SK-N-MC (cell line): ENCODE results near the gene IFNB1.

Experiments
- DNase-seq: peaks from one replicate; pipeline ENCODE4 v3.0.0-alpha.2; 2011; ENCODE audit warnings: low read depth, low spot score
- H3K27ac ChIP-seq: fragments of 200-600 bp; sonication (generic); 2 replicates; pipeline ENCODE4 v1.5.1; 2016; ENCODE audit warnings: mixed run types
- H3K36me3 ChIP-seq: fragments of 200-600 bp; sonication (generic); 2 replicates; pipeline ENCODE4 v1.6.1; 2017; ENCODE audit warnings: antibody characterized with exemption, low read length, mixed read lengths; ENCODE audit not compliant: insufficient read depth
- H3K4me3 ChIP-seq: fragments of 200-600 bp; sonication (generic); 2 replicates; pipeline ENCODE4 v1.5.1; 2016
- H3K9ac ChIP-seq: fragments of 200-600 bp; sonication (generic); 2 replicates; pipeline ENCODE4 v1.8.0; 2017; ENCODE audit warnings: mixed run types, mixed read lengths; ENCODE audit not compliant: insufficient read length
- H3K9me3 ChIP-seq: fragments of 200-600 bp; sonication (generic); 2 replicates; pipeline ENCODE4 v1.6.1; 2017; ENCODE audit warnings: low read depth, mild to moderate bottlenecking, antibody characterized with exemption, low read length, moderate library complexity, mixed read lengths
- EZH2 ChIP-seq: fragments of 200-600 bp; sonication (generic); IDR thresholded peaks from one replicate; pipeline ENCODE4 v1.6.1; 2017; ENCODE audit warnings: antibody characterized with exemption
- FOXP2 ChIP-seq: optimal IDR thresholded peaks from 2 replicates; pipeline ENCODE3; 2011; ENCODE audit warnings: mild to moderate bottlenecking, moderate library complexity; ENCODE audit not compliant: insufficient read depth; ENCODE audit errors: extremely low read length, control extremely low read depth
- POLR2AphosphoS5 ChIP-seq: IDR thresholded peaks from 2 replicates; pipeline ENCODE4 v1.6.1; 2012; ENCODE audit warnings: mild to moderate bottlenecking, low read depth, low read length, borderline replicate concordance

Gene IFNB1

DNA sequence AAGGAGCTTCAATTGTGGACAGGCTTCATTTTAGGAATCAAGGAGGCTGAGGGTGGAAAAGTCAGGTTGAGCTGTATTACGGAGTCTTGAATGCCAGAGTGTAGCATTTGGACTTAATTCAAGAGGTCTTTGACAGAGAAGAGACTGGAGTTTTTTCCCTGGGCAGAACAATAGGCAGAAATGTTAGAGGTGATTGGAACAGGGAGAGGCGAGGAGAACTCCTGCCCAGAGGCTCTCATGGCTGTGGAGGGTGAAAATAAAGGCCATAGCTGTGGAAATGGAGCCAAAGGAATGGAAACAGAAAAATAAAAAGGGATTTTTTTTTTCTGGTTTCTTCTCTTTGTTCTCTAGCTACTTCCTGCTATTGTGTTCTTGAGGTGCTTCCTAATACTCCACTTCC, 3.7 kb upstream of the IFNB1 start:
- no peak overlapping the region for H3K27ac ChIP-seq
- H3K9me3 ChIP-seq, result no peaks in the 10 kb centered on the region; the same call in 1 of the 2 replicates
- H3K36me3 ChIP-seq, result no peaks in the 10 kb centered on the region
- TF ChIP-seq POLR2AphosphoS5 (no peak), FOXP2 (no peak), EZH2 (no peak)
- no peak overlapping the region for H3K4me3 ChIP-seq
- H3K9ac ChIP-seq, result no peak overlapping the region
- no peak for DNase-seq

- TF ChIP-seq FOXP2 (no peak), POLR2AphosphoS5 (no peak), EZH2 (no peak)
- Histone ChIP-seq H3K4me3 (no peak overlapping the region), H3K36me3 (no peaks in the 10 kb centered on the region), H3K9ac (no peak overlapping the region), H3K27ac (no peak overlapping the region), H3K9me3 (no peaks in the 10 kb centered on the region; the same call in 1 of the 2 replicates)
- no peak for DNase-seq
Measured at GRCh38 chr9:21080793-21081192, 3.1 kb upstream of the IFNB1 start.

GRCh38 chr9:21078702-21079101, 960 bp upstream of the IFNB1 start:
- TF ChIP-seq EZH2, result no peak
- TF ChIP-seq FOXP2, result no peak
- TF ChIP-seq POLR2AphosphoS5, result no peak
- Histone ChIP-seq H3K27ac (no peak overlapping the region), H3K9me3 (no peaks in the 10 kb centered on the region), H3K4me3 (no peak overlapping the region), H3K9ac (no peak overlapping the region), H3K36me3 (no peaks in the 10 kb centered on the region)
- DNase-seq, result no peak

- H3K4me3 ChIP-seq, result no peak overlapping the region
- TF ChIP-seq POLR2AphosphoS5 (no peak), FOXP2 (no peak), EZH2 (no peak)
- DNase-seq, result no peak
- no peak overlapping the region for H3K9ac ChIP-seq
- H3K27ac ChIP-seq, result no peak overlapping the region
- no peaks in the 10 kb centered on the region for H3K36me3 ChIP-seq
- H3K9me3 ChIP-seq, result no peaks in the 10 kb centered on the region
Measured at GRCh38 chr9:21075484-21075883, 2.3 kb downstream of the IFNB1 start.

GRCh38 chr9:21070906-21071305, 6.8 kb downstream of the IFNB1 start:
- TF ChIP-seq POLR2AphosphoS5 (no peak), FOXP2 (no peak), EZH2 (no peak)
- Histone ChIP-seq H3K36me3 (no peaks in the 10 kb centered on the region), H3K9me3 (no peaks in the 10 kb centered on the region), H3K4me3 (no peak overlapping the region), H3K9ac (no peak overlapping the region), H3K27ac (no peak overlapping the region)
- no peak for DNase-seq

DNA sequence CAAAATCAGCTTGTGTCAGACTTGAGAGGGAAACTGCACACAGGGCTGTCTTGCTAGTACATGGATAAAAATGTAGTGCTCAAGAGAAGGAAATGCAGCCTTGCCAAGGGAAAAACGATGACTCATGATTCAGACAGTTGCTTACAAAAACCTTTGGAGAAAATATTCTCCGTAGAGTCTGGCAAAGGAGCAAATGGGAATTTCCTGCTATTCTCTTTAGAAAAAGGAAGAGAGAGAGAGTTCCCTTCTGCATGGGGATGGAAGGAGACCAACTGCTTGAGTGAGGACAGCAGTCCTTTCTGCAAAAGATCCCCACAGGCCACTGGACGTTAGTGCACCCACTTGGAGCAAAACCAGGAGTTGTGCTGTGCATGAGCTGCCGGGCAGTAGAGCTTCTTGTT, 7.6 kb downstream of the IFNB1 start:
- Histone ChIP-seq H3K4me3 (peak overlapping the region; percentile 52), H3K36me3 (no peaks in the 10 kb centered on the region), H3K9ac (peak overlapping the region; percentile 46), H3K9me3 (no peaks in the 10 kb centered on the region), H3K27ac (peak overlapping the region; percentile 83)
- TF ChIP-seq EZH2, result no peak
- TF ChIP-seq FOXP2, result no peak
- peak; percentile 60 for DNase-seq

- TF ChIP-seq FOXP2 (no peak), POLR2AphosphoS5 (peak; percentile 67; the same call in 1 of the 2 replicates)
- no peak overlapping the region for H3K9ac ChIP-seq
- H3K36me3 ChIP-seq, result no peaks in the 10 kb centered on the region
- H3K4me3 ChIP-seq, result peak overlapping the region; percentile 40
- H3K9me3 ChIP-seq, result no peaks in the 10 kb centered on the region
- H3K27ac ChIP-seq, result peak overlapping the region; percentile 77
- peak; percentile 90 for DNase-seq
Measured at GRCh38 chr9:21060919-21061561, 16.7 kb downstream of the IFNB1 start.

GRCh38 chr9:21056931-21057330, 20.8 kb downstream of the IFNB1 start:
- Histone ChIP-seq H3K27ac (no peak overlapping the region), H3K36me3 (no peaks in the 10 kb centered on the region)
- DNase-seq, result no peak

GRCh38 chr9:21053851-21054250, 23.9 kb downstream of the IFNB1 start:
- no peak for TF ChIP-seq EZH2
- TF ChIP-seq POLR2AphosphoS5, result no peak
- no peak for TF ChIP-seq FOXP2
- no peak for DNase-seq
- no peak overlapping the region for H3K9ac ChIP-seq
- H3K36me3 ChIP-seq, result no peaks in the 10 kb centered on the region
- H3K9me3 ChIP-seq, result no peaks in the 10 kb centered on the region
- no peak overlapping the region for H3K27ac ChIP-seq
- H3K4me3 ChIP-seq, result no peak overlapping the region

More at GRCh38 chr9:21056931-21057330, 20.8 kb downstream of the IFNB1 start:
- TF ChIP-seq EZH2 (no peak), FOXP2 (no peak), POLR2AphosphoS5 (no peak)
- H3K9me3 ChIP-seq, result no peaks in the 10 kb centered on the region
- H3K9ac ChIP-seq, result no peak overlapping the region
- H3K4me3 ChIP-seq, result no peak overlapping the region

DNA sequence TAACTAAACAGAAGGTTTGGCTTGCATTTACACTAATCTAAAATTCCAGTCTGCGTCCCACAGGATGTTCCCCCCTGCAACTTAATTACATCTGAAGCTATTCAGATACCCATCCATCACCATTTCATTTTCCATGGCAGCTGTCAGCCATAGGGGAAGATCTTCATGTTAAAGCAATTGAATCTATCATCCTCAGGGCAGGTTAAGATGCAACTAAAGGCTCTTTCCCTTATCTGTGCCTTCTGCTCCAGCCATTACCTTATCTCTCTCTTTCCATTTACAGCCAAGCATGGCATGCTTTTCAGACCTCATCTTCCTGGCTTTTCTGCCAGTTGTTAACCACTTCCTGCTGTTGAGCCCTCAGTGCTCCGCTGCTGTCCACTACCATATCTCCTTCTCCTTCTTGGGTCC, 30.5 kb downstream of the IFNB1 start:
- no peak for DNase-seq
- H3K4me3 ChIP-seq, result no peak overlapping the region

More for the DNA sequence above, 30.5 kb downstream of the IFNB1 start:
- Histone ChIP-seq H3K9me3 (no peaks in the 10 kb centered on the region), H3K27ac (no peak overlapping the region), H3K36me3 (no peaks in the 10 kb centered on the region), H3K9ac (no peak overlapping the region)
- TF ChIP-seq POLR2AphosphoS5 (no peak), EZH2 (no peak), FOXP2 (no peak)
